Ascending aorta (tissue), 2 donors: ENCODE data around the gene CAMTA1. TPM values are rescaled to one million over a fixed set of nuclear protein-coding genes. Genes with fewer than 3 reads are reported as not detected.

ENCODE experiments used
- DNase-seq, 2 donors: peaks; one replicate each; pipeline ENCODE4 v3.0.0-alpha.2; 2019; ENCODE audit warnings: low spot score in 2 of 2
- H3K27ac ChIP-seq, 2 donors: fragments of 200-600 bp; sonication (generic); one replicate each; pipeline ENCODE4 v1.5.1; 2016 to 2017; ENCODE audit warnings: mild to moderate bottlenecking in 1 of 2
- H3K27me3 ChIP-seq: fragments of 200-600 bp; sonication (generic); one replicate; pipeline ENCODE4 v1.5.1; 2017
- H3K36me3 ChIP-seq, 2 donors: fragments of 200-600 bp; sonication (generic); one replicate each; pipeline ENCODE4 v1.5.1; 2016
- H3K4me1 ChIP-seq, 2 donors: fragments of 200-600 bp; sonication (generic); one replicate each; pipeline ENCODE4 v1.5.1; 2016 to 2017; ENCODE audit warnings: mild to moderate bottlenecking in 1 of 2
- H3K4me3 ChIP-seq, 2 donors: fragments of 200-600 bp; sonication (generic); one replicate each; pipeline ENCODE4 v1.5.1; 2016 to 2017; ENCODE audit warnings: mild to moderate bottlenecking in 1 of 2
- H3K9me3 ChIP-seq, 2 donors: fragments of 200-600 bp; sonication (generic); one replicate each; pipeline ENCODE4 v1.5.1; 2016
- CTCF ChIP-seq, 3 experiments: fragments of 200-600 bp in 2 of 3; fragments of 450-650 bp in 1 of 3; sonication (generic) in 2 of 3; IDR thresholded peaks; one replicate each; pipeline ENCODE4 v1.5.1; 2016 to 2019; ENCODE audit warnings: antibody characterized with exemption in 3 of 3, mild to moderate bottlenecking in 1 of 3, moderate library complexity in 1 of 3
- intact Hi-C: fragments of 100-400 bp; cut with DNase I; formaldehyde crosslinking; loops from one replicate; pipeline ENCODE4 v1.15.1; 2023
- total RNA-seq: library from RNA; depleted of rRNA; stranded (reverse); fragments of >200 nt; gene quantifications from one replicate; pipeline ENCODE4 v1.1.0, GENCODE V29; 2016

CAMTA1 gene
- total RNA-seq, 1 donor from 2014 or later: 53.3 TPM

- Histone ChIP-seq H3K27ac (no peak overlapping the region), H3K36me3 (no peaks in the 10 kb centered on the region), H3K4me1 (no peaks in the 10 kb centered on the region), H3K27me3 (peaks cover 10% of the 10 kb centered on the region), H3K4me3 (no peak overlapping the region), H3K9me3 (no peaks in the 10 kb centered on the region)
- TF ChIP-seq CTCF (IDR thresholded peaks at IDR 0.05): no peak
- intact Hi-C loops: no loop called here
- DNase-seq: no peak
Observed at GRCh38 chr1:6965935-6966241, 180.6 kb downstream of the CAMTA1 start.

- Histone ChIP-seq H3K4me1 (no peaks in the 10 kb centered on the region), H3K4me3 (no peak overlapping the region), H3K27me3 (peaks cover 10% of the 10 kb centered on the region), H3K36me3 (no peaks in the 10 kb centered on the region), H3K9me3 (no peaks in the 10 kb centered on the region), H3K27ac (no peak overlapping the region)
- intact Hi-C loops: no loop called here
- DNase-seq: no peak
- TF ChIP-seq CTCF (IDR thresholded peaks at IDR 0.05): no peak
Observed at GRCh38 chr1:6966326-6966725, 181.1 kb downstream of the CAMTA1 start.

GRCh38 chr1:6967431-6968111 lies 182.3 kb downstream of the CAMTA1 start:
- Histone ChIP-seq H3K9me3 (no peaks in the 10 kb centered on the region), H3K4me3 (no peak overlapping the region), H3K4me1 (no peaks in the 10 kb centered on the region), H3K27me3 (peaks cover 3% of the 10 kb centered on the region), H3K36me3 (no peaks in the 10 kb centered on the region), H3K27ac (no peak overlapping the region)
- DNase-seq: no peak
- no peak for TF ChIP-seq CTCF (IDR thresholded peaks at IDR 0.05)
- intact Hi-C loops: no loop called here

GRCh38 chr1:6969106-6969505 lies 183.9 kb downstream of the CAMTA1 start:
- no peak for TF ChIP-seq CTCF (IDR thresholded peaks at IDR 0.05)
- no peaks in the 10 kb centered on the region for H3K4me1 ChIP-seq
- DNase-seq: no peak
- H3K4me3 ChIP-seq: no peak overlapping the region
- H3K27me3 ChIP-seq: no peaks in the 10 kb centered on the region
- no peak overlapping the region for H3K27ac ChIP-seq
- intact Hi-C loops: no loop called here
- no peaks in the 10 kb centered on the region for H3K36me3 ChIP-seq
- no peaks in the 10 kb centered on the region for H3K9me3 ChIP-seq

GRCh38 chr1:6969762-6970161 lies 184.5 kb downstream of the CAMTA1 start:
- intact Hi-C loops: no loop called here
- H3K4me1 ChIP-seq: no peaks in the 10 kb centered on the region
- H3K4me3 ChIP-seq: no peak overlapping the region
- no peak for DNase-seq
- no peak for TF ChIP-seq CTCF (IDR thresholded peaks at IDR 0.05)
- H3K27ac ChIP-seq: no peak overlapping the region
- no peaks in the 10 kb centered on the region for H3K9me3 ChIP-seq
- H3K27me3 ChIP-seq: no peaks in the 10 kb centered on the region
- H3K36me3 ChIP-seq: no peaks in the 10 kb centered on the region

GRCh38 chr1:6970221-6970620 lies 185.0 kb downstream of the CAMTA1 start:
- intact Hi-C loops: no loop called here
- Histone ChIP-seq H3K27me3 (no peaks in the 10 kb centered on the region), H3K4me1 (no peaks in the 10 kb centered on the region), H3K4me3 (no peak overlapping the region), H3K27ac (no peak overlapping the region), H3K9me3 (no peaks in the 10 kb centered on the region), H3K36me3 (no peaks in the 10 kb centered on the region)
- no peak for DNase-seq
- no peak for TF ChIP-seq CTCF (IDR thresholded peaks at IDR 0.05)
